H1 (cell line): ENCODE data around the gene KRTAP3-1. TPM values are rescaled to one million over a fixed set of nuclear protein-coding genes. Genes with fewer than 3 reads are reported as not detected.

ENCODE experiments used
- CTCF ChIA-PET: fragments of 300-600 bp; sonication (Branson Sonifier 250); formaldehyde crosslinking; loops from one replicate; lab custom pipeline; 2021; ENCODE audit not compliant: partially characterized antibody; lab: Charles Lee
- POLR2A ChIA-PET: fragments of 300-600 bp; sonication (Branson Sonifier 250); formaldehyde crosslinking; loops from one replicate; lab custom pipeline; 2021; ENCODE audit warnings: inconsistent platforms; ENCODE audit not compliant: partially characterized antibody; lab: Charles Lee
- DNase-seq, 2 experiments: peaks; one replicate each; pipeline versions ENCODE4 v3.0.0 to v3.0.0-alpha.2; 2010 to 2022; ENCODE audit warnings: low spot score in 2 of 2, low read depth in 1 of 2, mixed read lengths in 1 of 2
- FAIRE-seq: peaks from 2 replicates; lab custom pipeline; 2011; peaks lifted over from hg19 to GRCh38; lab: Jason Lieb, UNC
- H2AFZ ChIP-seq: 2 replicates; pipeline ENCODE4 v1.8.1; 2012; ENCODE audit warnings: low read length, inconsistent platforms
- H2AK5ac ChIP-seq: 2 replicates; pipeline ENCODE4 v1.6.1; 2013; ENCODE audit warnings: low read depth, low read length
- H2BK120ac ChIP-seq: replicated peaks from 2 replicates; pipeline ENCODE3; 2013; ENCODE audit warnings: low read depth, low read length, inconsistent platforms
- H2BK12ac ChIP-seq: 2 replicates; pipeline ENCODE4 v1.6.1; 2013; ENCODE audit warnings: low read depth, low read length
- H2BK15ac ChIP-seq: 2 replicates; pipeline ENCODE4 v1.6.1; 2013; ENCODE audit warnings: low read length
- H2BK20ac ChIP-seq: 2 replicates; pipeline ENCODE4 v1.6.1; 2013; ENCODE audit warnings: low read length
- H2BK5ac ChIP-seq: 2 replicates; pipeline ENCODE4 v1.6.1; 2013; ENCODE audit warnings: low read depth, low read length
- H3K14ac ChIP-seq: 2 replicates; pipeline ENCODE4 v1.6.1; 2013; ENCODE audit warnings: inconsistent platforms; ENCODE audit not compliant: insufficient read length
- H3K18ac ChIP-seq: 2 replicates; pipeline ENCODE4 v1.6.1; 2013; ENCODE audit warnings: low read length; ENCODE audit errors: extremely low read depth
- H3K23ac ChIP-seq: 2 replicates; pipeline ENCODE4 v1.6.1; 2013; ENCODE audit warnings: inconsistent platforms; ENCODE audit not compliant: insufficient read length
- H3K23me2 ChIP-seq: 2 replicates; pipeline ENCODE4 v1.6.1; 2013; ENCODE audit warnings: low read depth, low read length
- H3K27ac ChIP-seq: 2 replicates; pipeline ENCODE4 v1.6.1; 2011; ENCODE audit warnings: low read depth, low read length, inconsistent platforms
- H3K27me3 ChIP-seq, 4 experiments: replicated peaks in 1 of 4; 1 replicate in 1 of 4; 2 replicates in 3 of 4; pipeline versions ENCODE4 v1.6.1 to v1.8.1; 2011 to 2013; ENCODE audit warnings: low read length in 3 of 4, mild to moderate bottlenecking in 3 of 4, inconsistent platforms in 2 of 4, mixed read lengths in 2 of 4, moderate library complexity in 1 of 4; ENCODE audit not compliant: control insufficient read depth in 3 of 4, insufficient read depth in 3 of 4; ENCODE audit errors: extremely low read depth in 1 of 4
- H3K36me3 ChIP-seq, 4 experiments: 2 replicates each; pipeline versions ENCODE4 v1.6.1 to v1.8.1; 2011 to 2013; ENCODE audit warnings: mild to moderate bottlenecking in 4 of 4, low read length in 3 of 4, moderate library complexity in 2 of 4, control low read depth in 1 of 4, inconsistent platforms in 1 of 4; ENCODE audit not compliant: insufficient read depth in 4 of 4, control insufficient read depth in 2 of 4
- H3K4ac ChIP-seq: replicated peaks from 2 replicates; pipeline ENCODE3; 2013; ENCODE audit warnings: low read length, low read depth, mixed read lengths, inconsistent platforms; ENCODE audit not compliant: insufficient read length
- H3K4me1 ChIP-seq, 4 experiments: replicated peaks in 1 of 4; 1 replicate in 1 of 4; 2 replicates in 3 of 4; pipeline versions ENCODE4 v1.6.1 to v1.8.1; 2011 to 2013; ENCODE audit warnings: low read length in 3 of 4, inconsistent platforms in 2 of 4, mixed read lengths in 1 of 4; ENCODE audit not compliant: insufficient read depth in 4 of 4, control insufficient read depth in 3 of 4
- H3K4me2 ChIP-seq, 2 experiments: 2 replicates each; pipeline versions ENCODE4 v1.6.1 to v1.8.1; 2011 to 2013; ENCODE audit warnings: low read depth in 2 of 2, low read length in 2 of 2, control low read depth in 1 of 2, inconsistent platforms in 1 of 2, mild to moderate bottlenecking in 1 of 2; ENCODE audit not compliant: insufficient read depth in 1 of 2
- H3K4me3 ChIP-seq, 4 experiments: fragments of 200-600, 300-600 bp in 1 of 4; sonication (generic), shearing (Covaris generic), sonication (Bioruptor Twin) in 1 of 4; 2 replicates each; pipeline versions ENCODE4 v1.5.1 to v1.8.1; 2011 to 2016; ENCODE audit warnings: low read length in 4 of 4, low read depth in 3 of 4, control low read depth in 2 of 4, inconsistent platforms in 2 of 4, mild to moderate bottlenecking in 2 of 4, mixed read lengths in 1 of 4, moderate library complexity in 1 of 4; ENCODE audit not compliant: insufficient read depth in 2 of 4; ENCODE audit errors: extremely low read depth in 1 of 4
- H3K56ac ChIP-seq: replicated peaks from 2 replicates; pipeline ENCODE3; 2013; ENCODE audit warnings: low read depth, mild to moderate bottlenecking, mixed read lengths, low read length, inconsistent platforms; ENCODE audit not compliant: insufficient read length
- H3K79me1 ChIP-seq: 2 replicates; pipeline ENCODE4 v1.6.1; 2013; ENCODE audit warnings: low read depth, low read length, control low read depth
- H3K79me2 ChIP-seq, 2 experiments: 2 replicates each; pipeline versions ENCODE4 v1.6.1 to v1.8.1; 2012 to 2013; ENCODE audit warnings: low read length in 2 of 2, mild to moderate bottlenecking in 2 of 2, inconsistent platforms in 1 of 2; ENCODE audit not compliant: insufficient read depth in 2 of 2, control insufficient read depth in 1 of 2
- H3K9ac ChIP-seq, 4 experiments: replicated peaks in 1 of 4; 1 replicate in 1 of 4; 2 replicates in 3 of 4; pipeline versions ENCODE4 v1.6.1 to v1.8.1; 2011 to 2013; ENCODE audit warnings: low read depth in 3 of 4, low read length in 3 of 4, control low read depth in 2 of 4, mild to moderate bottlenecking in 2 of 4, moderate library complexity in 2 of 4, inconsistent platforms in 1 of 4; ENCODE audit errors: extremely low read depth in 1 of 4
- H3K9me3 ChIP-seq, 2 experiments: 2 replicates each; pipeline versions ENCODE4 v1.6.1 to v1.8.1; 2012 to 2013; ENCODE audit warnings: mild to moderate bottlenecking in 2 of 2, moderate library complexity in 2 of 2, control low read depth in 1 of 2, inconsistent platforms in 1 of 2, low read depth in 1 of 2, low read length in 1 of 2, mixed read lengths in 1 of 2; ENCODE audit not compliant: insufficient read depth in 2 of 2
- H4K20me1 ChIP-seq, 2 experiments: replicated peaks in 1 of 2; 2 replicates each; pipeline versions ENCODE3 to v1.8.1; 2011 to 2013; ENCODE audit warnings: inconsistent platforms in 2 of 2, low read length in 2 of 2, mild to moderate bottlenecking in 1 of 2; ENCODE audit not compliant: insufficient read depth in 2 of 2, control insufficient read depth in 1 of 2
- H4K5ac ChIP-seq: 2 replicates; pipeline ENCODE4 v1.6.1; 2013; ENCODE audit warnings: low read length, low read depth, mixed read lengths, inconsistent platforms; ENCODE audit not compliant: insufficient read length
- H4K8ac ChIP-seq: 2 replicates; pipeline ENCODE4 v1.8.0; 2013; ENCODE audit warnings: mild to moderate bottlenecking, moderate library complexity, low read length, inconsistent platforms; ENCODE audit not compliant: insufficient read depth; ENCODE audit errors: extremely low read depth
- H4K91ac ChIP-seq: replicated peaks from 2 replicates; pipeline ENCODE3; 2013; ENCODE audit warnings: low read length, mixed read lengths, inconsistent platforms; ENCODE audit not compliant: insufficient read length
- BCL11A ChIP-seq, 2 experiments: IDR thresholded peaks; one replicate each; pipeline ENCODE4 v1.6.1; 2011; ENCODE audit warnings: low read depth in 2 of 2, low read length in 2 of 2, mild to moderate bottlenecking in 2 of 2
- polyA plus RNA-seq, 7 experiments: library from polyadenylated mRNA; depleted of rRNA in 3 of 7; stranded (reverse) in 5 of 7; unstranded in 2 of 7; fragments of >200 nt in 5 of 7; fragments of 200-250 nt in 2 of 7; gene quantifications; 1 replicate in 5 of 7; 2 replicates in 1 of 7; 4 replicates in 1 of 7; pipeline versions ENCODE4 v1.2.1 to v1.2.3, GENCODE V29; 2011 to 2013; ENCODE audit warnings: missing spikeins in 2 of 7, mixed read lengths in 2 of 7
- total RNA-seq: library from RNA; stranded (reverse); fragmentation: NEBNext Ultra II Directional; extraction: Animal tissue kit (Norgen Biotek cat#: 25700); gene quantifications from 2 replicates; pipeline ENCODE4 v1.2.1, GENCODE V29; 2021

Gene KRTAP3-1
- total and polyA plus RNA-seq, 2 of the 8 experiments (the other 6 are each of a cell fraction or from before 2014, with no cell fraction given): not detected

- no peak overlapping the region for H4K5ac ChIP-seq
- no peak overlapping the region for H2BK12ac ChIP-seq
- H3K27me3 ChIP-seq: no peaks in the 10 kb centered on the region
- no peak overlapping the region for H2AFZ ChIP-seq
- FAIRE-seq: no peak
- no peak overlapping the region for H3K27ac ChIP-seq
- no peaks in the 10 kb centered on the region for H3K79me2 ChIP-seq
- H2AK5ac ChIP-seq: no peak overlapping the region
- no peak overlapping the region for H2BK15ac ChIP-seq
- no peak overlapping the region for H3K56ac ChIP-seq
- ChIA-PET POLR2A (no interaction called here), CTCF (no interaction called here)
- H2BK120ac ChIP-seq: no peak overlapping the region
- no peaks in the 10 kb centered on the region for H3K23me2 ChIP-seq
- no peak overlapping the region for H3K18ac ChIP-seq
- H4K8ac ChIP-seq: no peak overlapping the region
- H3K36me3 ChIP-seq: no peaks in the 10 kb centered on the region
- no peak overlapping the region for H4K91ac ChIP-seq
- H3K23ac ChIP-seq: no peak overlapping the region
- no peaks in the 10 kb centered on the region for H3K79me1 ChIP-seq
- no peak overlapping the region for H3K14ac ChIP-seq
- no peak for TF ChIP-seq BCL11A (IDR thresholded peaks at IDR 0.05; ENCODE audit: low read depth in 2 of 2, low read length in 2 of 2)
- no peak overlapping the region for H3K9ac ChIP-seq
- no peak overlapping the region for H3K4ac ChIP-seq
- H2BK5ac ChIP-seq: no peak overlapping the region
- H3K9me3 ChIP-seq: 0 out of 4 replicates have a peak, but pooled peaks cover 0 to 2% of the 10 kb centered on the region in 2 experiments
- no peak overlapping the region for H3K4me3 ChIP-seq
- no peak overlapping the region for H3K4me2 ChIP-seq
- H4K20me1 ChIP-seq: no peaks in the 10 kb centered on the region
- H2BK20ac ChIP-seq: no peak overlapping the region
- no peak for DNase-seq
- H3K4me1 ChIP-seq: peaks cover 0 to 2% (median 0%) of the 10 kb centered on the region in 4 experiments; a peak in 1 of 7 replicates
These were observed 43.6 kb upstream of the KRTAP3-1 start for GRCh38 chr17:41052566-41052965.
